Stimulated activated CD8-positive, alpha-beta memory T cell treated with anti-CD3 and anti-CD28 coated beads, Interleukin-15, amount 100 ng/mL, for 48 hours (primary cell): ENCODE results near the gene TBC1D17.
A peak's percentile ranks its signal among the peaks of the same experiment; 100 is the strongest.

ENCODE experiments used
- DNase-seq, 2 donors: peaks; one replicate each; pipeline ENCODE4 v3.0.0-alpha.2; 2020; ENCODE audit warnings: low read depth in 2 of 2

The TBC1D17 gene

DNA sequence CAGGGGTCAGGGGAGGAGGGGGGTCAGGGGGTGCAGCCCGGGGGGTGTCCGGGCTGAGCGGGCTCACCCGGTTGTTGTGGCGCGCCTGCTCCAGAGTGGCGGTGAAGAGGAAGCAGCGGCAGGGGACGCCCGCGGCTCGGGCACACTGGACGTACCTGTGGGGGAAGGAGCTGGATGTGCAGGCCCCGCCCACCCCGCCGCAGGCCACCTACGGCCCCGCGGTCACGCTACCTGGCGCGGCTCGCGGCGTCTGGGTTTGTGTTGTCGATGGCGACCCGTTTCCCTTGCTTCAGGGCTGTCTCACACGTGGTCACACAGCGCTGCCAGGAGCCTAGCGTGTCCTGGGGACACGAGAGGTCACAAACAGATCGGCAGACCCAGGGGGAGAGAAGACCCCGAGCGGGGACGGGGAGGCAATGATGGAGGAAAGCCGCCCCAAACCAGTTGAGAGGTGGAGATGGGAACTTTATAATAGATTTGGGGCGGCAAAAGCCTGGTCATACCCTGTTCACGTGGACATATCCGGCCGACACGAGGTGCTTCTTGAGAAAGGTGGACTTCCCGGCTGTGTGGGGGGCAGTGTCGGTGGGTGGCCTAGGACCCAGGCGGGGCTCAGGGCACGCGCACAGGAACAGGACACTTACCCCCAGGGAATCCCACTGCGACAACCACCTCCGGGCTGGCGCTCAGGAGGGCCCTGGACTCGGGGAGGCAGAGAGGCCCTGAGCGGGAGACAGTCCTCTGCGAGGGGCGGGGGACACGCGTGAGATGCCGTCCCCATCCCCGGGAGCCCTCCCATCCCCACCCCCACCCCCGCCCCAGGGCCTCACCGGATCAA is 15.7 kb upstream of the TBC1D17 start:
- no peak for DNase-seq

DNA sequence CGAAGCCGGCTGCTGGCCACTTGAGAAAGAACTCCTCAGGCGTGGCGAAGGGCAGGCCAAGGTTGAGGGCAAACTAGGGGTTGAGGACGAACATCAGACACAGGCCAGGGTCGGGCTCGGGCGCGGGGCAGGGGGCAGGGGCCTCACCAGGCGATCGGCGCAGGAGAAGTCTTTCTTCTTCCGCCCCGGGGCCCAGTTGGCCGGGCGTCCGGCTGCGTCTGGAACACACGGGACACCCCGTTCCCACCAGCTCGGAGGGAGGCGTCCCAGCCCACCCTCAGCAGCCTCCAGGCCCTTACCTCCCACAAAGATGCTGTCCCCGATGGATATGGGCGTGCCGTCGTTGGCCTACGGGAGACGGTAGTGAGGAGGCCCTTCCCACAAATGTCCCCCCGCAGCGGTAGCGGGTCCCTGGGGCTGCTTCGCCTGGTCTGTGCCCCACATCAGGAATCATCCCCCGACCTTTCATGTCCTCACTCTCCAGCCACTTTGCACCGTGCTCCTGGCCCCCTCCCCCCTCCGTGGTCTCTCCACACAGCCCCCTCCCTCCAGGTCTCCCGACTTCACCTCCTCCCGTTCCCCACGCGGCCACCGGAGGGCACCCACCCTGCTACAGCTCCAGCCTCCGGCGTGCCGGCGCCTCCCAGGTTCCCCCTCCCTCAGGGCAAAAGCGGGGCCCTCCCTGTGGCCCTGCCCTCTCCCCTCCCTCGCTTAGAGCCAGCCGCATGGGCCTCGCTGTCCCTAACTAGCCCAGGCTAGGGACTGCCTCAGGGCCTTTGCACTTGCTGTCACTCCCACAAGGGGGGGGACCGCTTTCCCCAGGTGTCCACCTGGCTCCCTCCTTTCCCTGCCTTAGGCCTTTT is 14.9 kb upstream of the TBC1D17 start:
- DNase-seq = no peak

GRCh38 chr19:49863254-49863934 is 14.1 kb upstream of the TBC1D17 start:
- DNase-seq = no peak

GRCh38 chr19:49863935-49864320 is 13.6 kb upstream of the TBC1D17 start:
- no peak for DNase-seq

DNA sequence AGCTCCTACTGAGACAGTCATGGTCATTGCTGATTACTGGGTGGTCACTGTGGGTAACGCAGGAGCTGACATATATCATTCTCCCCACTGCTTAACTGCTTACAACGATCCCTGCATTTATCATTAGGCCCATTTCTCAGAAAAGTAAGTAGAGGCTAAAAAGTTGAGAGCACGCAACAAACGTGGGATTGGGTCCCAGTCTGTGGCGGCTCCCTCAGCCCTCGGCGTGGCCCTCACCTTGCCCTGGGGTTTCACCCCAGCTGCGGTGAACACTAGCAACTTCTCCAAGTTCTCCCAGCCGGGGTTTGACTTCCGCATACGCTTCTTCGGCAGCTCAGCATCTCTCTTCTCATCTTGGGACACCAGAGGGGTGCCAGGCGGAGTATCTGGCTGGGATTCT is 12.6 kb upstream of the TBC1D17 start:
- DNase-seq = no peak

DNA sequence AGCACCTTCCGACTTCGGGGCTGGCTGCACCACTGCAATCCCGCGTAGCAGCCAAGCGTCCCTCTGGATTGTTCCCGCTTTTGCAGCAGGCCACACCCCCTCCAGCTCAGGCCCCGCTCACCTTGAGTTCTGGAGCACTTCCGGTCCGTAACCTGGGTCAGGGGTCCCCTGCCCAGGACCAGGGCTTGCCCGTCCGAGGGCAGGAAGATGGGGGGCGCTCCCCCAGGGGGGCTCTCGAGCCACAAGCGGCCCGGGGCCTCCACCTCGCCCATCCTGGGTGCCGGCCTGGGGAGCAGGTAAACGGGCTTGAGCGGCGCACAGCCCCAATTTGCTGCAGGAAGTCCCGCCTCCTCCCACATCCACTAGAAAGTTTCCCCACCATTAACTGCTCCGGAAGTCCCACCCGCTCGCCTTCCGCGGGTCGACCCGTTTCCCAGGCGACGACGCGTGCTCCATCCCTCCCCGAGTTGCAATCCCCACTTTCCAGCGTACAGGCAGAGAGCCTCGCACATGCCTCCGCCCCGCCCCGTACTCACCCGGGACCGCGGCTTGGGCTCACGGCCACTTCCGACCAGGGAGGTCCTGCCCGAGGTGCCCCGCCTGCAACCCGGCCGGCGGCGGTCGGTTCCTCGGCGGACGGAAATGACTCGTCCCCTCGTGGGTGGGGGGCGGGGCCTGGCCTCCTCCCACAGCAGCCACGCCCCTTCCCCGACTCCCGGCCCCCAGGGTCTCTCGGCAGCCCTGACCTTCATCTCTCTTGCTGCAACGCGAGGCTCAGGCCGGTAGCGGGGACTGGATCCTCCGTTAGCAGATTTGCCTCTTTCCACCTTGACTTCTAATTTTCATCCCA is 10.3 kb upstream of the TBC1D17 start, which contains the start of gene PNKP:
TSS of gene PNKP (minus strand) at position 644 of the 850 bp plus-strand sequence. CDS start at position 272, 372 bp downstream.
- peak; percentile 86 to 90 for DNase-seq

- no peak for DNase-seq
Observed at GRCh38 chr19:49869009-49869483, 8.5 kb upstream of the TBC1D17 start.

DNA sequence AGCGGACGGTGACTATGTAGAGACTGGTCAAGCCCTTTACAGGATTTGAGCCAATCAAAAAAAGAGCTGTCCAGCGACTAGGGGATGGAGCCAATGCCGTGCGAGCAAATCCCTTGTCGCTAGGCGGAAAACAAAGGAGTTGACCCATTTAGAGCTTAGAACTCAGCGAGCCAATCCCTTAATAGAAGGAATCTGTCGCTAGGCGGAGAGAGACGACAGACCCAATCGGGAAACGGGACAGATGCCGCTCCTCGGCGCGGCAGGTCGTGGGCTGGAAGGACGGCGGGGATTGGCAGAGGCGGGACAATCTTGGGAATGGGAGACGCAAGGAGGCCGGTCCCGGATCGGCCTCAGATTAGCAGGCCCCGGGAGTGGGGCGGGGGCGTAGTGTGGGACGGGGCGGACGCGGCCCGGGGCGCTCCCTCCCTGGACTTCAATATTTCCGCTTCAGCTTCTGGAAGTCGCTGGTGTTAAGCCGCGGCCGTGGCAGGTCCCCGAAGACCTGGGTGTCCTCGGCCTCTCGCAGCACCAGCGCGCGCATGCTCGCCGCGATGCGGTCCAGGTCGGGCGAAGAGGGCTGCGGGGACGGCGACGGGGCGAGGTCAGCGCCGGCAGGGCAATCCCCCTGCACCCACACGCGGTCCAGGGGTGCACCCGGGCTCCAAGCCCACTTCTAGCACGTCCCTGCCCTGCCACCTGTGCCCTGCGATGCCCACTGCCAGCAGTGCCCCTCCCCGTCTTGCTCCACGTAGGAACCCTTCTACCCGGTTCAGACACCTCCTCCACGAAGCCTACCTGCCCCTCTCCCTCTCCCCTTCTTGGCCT is 7.8 kb upstream of the TBC1D17 start:
- peak; percentile 83 to 84 for DNase-seq

GRCh38 chr19:49870309-49870901 is 7.1 kb upstream of the TBC1D17 start:
- DNase-seq = no peak

GRCh38 chr19:49871349-49871985 is 6.0 kb upstream of the TBC1D17 start:
- no peak for DNase-seq

- DNase-seq = no peak
Observed at GRCh38 chr19:49872245-49873128, 5.0 kb upstream of the TBC1D17 start.

GRCh38 chr19:49873129-49873521 is 4.4 kb upstream of the TBC1D17 start:
- no peak for DNase-seq

- DNase-seq = no peak
Observed at GRCh38 chr19:49873834-49874233, 3.7 kb upstream of the TBC1D17 start.

DNA sequence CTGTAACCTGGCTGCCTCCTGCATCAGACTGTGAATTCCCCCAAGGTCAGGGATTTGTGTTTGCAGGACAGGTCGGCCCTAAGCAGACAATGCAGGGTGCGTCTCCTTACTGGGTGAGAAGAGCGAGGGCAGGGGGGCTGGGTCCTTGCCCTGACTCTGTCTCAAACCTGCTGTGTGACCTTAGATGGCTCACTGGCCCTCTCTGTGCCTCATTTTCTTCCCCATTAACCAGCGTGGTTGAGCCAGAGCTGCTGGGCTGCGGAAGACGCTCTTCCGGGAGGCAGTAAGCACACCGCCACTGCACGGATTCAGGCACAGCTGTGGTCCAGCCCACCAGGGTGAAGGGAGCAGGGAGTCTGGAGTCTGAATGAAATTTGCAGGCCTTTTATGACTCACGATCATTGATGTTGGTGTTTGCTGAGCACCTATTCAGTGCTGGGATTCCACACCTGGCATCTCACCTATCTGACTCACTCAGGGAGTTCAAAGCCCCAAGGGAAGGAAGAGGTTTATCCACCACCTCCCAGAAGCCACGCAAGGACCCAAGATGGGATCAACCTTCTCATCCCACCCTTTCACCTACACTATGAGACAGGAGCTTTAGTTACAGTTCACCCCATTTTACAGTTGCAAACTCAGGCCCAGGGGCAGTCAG is 2.9 kb upstream of the TBC1D17 start:
- no peak for DNase-seq

DNA sequence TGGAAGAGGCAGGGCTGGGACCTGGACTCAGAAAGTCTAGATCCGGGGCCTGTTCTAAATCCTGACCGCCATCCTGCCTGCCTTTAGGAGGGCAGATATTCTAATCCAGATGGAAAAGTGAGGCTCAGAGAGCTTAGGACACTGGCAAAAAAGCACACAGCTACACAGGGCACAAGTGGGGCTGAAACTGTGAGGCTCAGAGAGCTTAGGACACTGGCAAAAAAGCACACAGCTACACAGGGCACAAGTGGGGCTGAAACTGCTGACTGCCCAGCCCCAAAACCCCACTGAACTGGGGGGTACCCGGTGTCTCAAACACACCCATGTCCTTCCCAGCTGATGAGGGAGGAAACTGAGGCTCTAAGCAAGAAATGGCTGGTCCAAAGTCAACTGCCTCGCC is 2.3 kb upstream of the TBC1D17 start:
- no peak for DNase-seq

DNA sequence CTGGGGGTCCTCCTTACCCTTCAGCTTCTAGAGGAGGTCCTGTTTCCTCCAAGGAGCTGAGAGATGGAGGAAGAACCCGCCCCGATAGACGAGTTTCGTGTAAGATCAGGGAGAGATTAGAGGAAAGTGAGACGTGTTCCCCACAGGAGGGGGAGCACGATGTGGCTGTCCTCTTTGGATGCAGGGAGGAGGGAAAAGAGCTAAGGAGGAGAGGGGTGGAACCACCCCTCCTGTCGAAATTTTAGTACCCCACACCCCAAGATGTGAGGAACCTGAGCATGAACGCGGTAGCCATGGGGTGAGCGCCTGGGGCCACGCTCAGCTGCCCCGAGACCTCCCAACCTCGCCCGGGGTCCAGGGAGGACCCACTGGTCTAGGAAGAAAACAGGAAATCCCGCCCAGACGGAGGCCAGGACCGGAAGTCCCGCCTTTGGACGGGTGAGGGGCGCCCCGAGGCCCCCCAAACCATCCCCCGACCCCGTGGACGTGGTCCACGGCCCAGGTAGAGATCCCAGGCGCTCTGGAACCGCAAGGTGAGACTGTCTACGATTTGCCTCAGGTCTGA is 1.6 kb upstream of the TBC1D17 start:
- DNase-seq = peak in 1 of 2 donors; percentile 39

- peak; percentile 95 to 97 for DNase-seq
Observed at GRCh38 chr19:49876422-49877019, 981 bp upstream of the TBC1D17 start.
